Measurements from ENCODE around the gene PCNX2.

Gene PCNX2

DNA sequence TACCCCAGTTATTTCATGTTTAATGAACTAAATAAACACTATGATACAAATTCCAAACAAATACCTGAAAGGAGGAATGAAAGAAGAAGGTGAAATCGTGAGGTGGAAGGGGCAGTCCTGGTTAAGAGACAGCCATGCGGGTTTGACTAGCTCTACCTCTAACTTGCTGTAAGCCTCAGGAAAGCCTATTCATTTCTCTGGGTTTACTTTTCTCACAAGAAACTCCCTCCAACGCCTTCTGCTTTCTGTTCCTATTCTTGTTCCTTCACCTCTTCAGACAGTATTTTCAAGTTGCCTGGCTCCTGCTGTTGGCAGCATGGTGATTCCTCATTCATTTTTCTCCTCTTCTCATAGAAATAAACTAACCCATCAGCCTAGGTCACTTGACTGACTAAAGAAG lies 252.7 kb downstream of the PCNX2 start:
- no peaks in the 10 kb centered on the region for H3K4me1 ChIP-seq (ENCODE audit: insufficient read depth, low read length)

DNA sequence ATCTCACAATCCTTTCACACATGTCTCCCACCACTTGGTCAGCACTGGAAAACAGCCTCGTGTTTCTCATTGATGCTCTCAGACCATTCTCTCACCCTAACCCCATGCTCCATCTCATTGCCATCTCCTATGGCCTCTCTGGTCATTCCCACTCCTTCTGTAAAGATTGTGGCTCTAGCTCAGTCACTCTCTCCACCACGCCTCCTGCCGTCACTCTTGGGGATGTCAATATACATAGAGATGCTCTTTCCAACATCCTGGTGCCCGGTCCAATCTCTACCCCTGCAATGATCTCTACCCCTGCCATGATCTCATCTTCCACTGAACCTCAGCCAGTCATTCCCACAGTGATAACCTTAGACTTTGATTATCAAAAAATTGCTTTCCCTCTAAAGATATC lies 255.0 kb downstream of the PCNX2 start:
- no peaks in the 10 kb centered on the region; the same call in 1 of the 2 replicates for H3K36me3 ChIP-seq (ENCODE audit: insufficient read depth, low read depth, low read length)

More for the DNA sequence above, 252.7 kb downstream of the PCNX2 start:
- Histone ChIP-seq H3K9ac (ENCODE audit: low read depth, low read length) (no peak overlapping the region), H3K9me3 (ENCODE audit: insufficient read depth, low read depth, low read length) (no peaks in the 10 kb centered on the region), H3K36me3 (ENCODE audit: insufficient read depth, low read depth, low read length) (peaks cover 4% of the 10 kb centered on the region; the same call in 1 of the 2 replicates), H3K27me3 (ENCODE audit: insufficient read depth, low read length) (no peaks in the 10 kb centered on the region), H3K4me3 (ENCODE audit: low read length) (no peak overlapping the region), H3K27ac (ENCODE audit: low read length) (no peak overlapping the region)

DNA sequence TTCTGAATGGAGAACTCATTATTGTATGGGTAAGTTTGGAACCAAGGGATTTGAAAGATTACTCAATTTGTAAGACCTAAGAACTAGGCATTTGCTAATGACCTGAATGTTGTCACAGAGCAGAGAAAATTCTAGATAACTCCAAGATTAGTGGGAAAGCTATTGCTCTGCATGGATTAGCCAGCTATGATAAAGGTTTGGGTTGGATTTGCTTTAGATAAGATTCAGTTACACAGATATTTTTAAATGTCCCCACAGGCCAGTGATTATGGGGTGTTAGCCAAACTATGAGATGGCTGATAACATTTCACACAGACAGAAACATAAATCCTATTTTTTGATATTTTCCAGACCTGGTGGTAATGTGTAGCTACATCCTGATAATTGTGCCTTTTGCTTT lies 256.9 kb downstream of the PCNX2 start:
- Histone ChIP-seq H3K27ac (ENCODE audit: low read length) (no peak overlapping the region), H3K4me1 (ENCODE audit: insufficient read depth, low read length) (no peaks in the 10 kb centered on the region), H3K9me3 (ENCODE audit: insufficient read depth, low read depth, low read length) (no peaks in the 10 kb centered on the region), H3K27me3 (ENCODE audit: insufficient read depth, low read length) (no peaks in the 10 kb centered on the region), H3K4me3 (ENCODE audit: low read length) (no peak overlapping the region), H3K36me3 (ENCODE audit: insufficient read depth, low read depth, low read length) (no peaks in the 10 kb centered on the region; the same call in 1 of the 2 replicates), H3K9ac (ENCODE audit: low read depth, low read length) (no peak overlapping the region)

More for the DNA sequence above, 255.0 kb downstream of the PCNX2 start:
- Histone ChIP-seq H3K4me1 (ENCODE audit: insufficient read depth, low read length) (no peaks in the 10 kb centered on the region), H3K27ac (ENCODE audit: low read length) (no peak overlapping the region), H3K27me3 (ENCODE audit: insufficient read depth, low read length) (no peaks in the 10 kb centered on the region), H3K4me3 (ENCODE audit: low read length) (no peak overlapping the region), H3K9me3 (ENCODE audit: insufficient read depth, low read depth, low read length) (no peaks in the 10 kb centered on the region), H3K9ac (ENCODE audit: low read depth, low read length) (no peak overlapping the region)

DNA sequence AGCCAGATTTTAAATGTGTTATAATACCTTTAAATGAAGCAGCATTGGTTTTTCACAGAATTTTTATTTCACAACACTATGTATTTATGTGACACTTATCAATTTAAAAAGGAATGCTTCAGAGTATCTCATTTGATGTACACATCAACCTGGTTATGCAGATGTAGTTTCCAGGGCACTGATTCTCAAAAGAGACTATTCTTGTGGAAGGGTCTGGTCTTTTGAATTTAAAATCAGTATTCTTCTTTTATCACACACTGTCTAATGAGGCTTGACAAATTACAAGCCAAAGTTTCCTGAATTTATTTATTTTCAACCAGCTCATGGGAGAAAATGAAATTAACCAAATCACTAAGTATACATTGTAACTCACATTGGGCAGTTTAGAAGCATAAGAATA lies 257.7 kb downstream of the PCNX2 start:
- Histone ChIP-seq H3K4me1 (ENCODE audit: insufficient read depth, low read length) (no peaks in the 10 kb centered on the region), H3K4me3 (ENCODE audit: low read length) (no peak overlapping the region), H3K9me3 (ENCODE audit: insufficient read depth, low read depth, low read length) (no peaks in the 10 kb centered on the region), H3K27ac (ENCODE audit: low read length) (no peak overlapping the region), H3K9ac (ENCODE audit: low read depth, low read length) (no peak overlapping the region), H3K27me3 (ENCODE audit: insufficient read depth, low read length) (no peaks in the 10 kb centered on the region), H3K36me3 (ENCODE audit: insufficient read depth, low read depth, low read length) (no peaks in the 10 kb centered on the region; the same call in 1 of the 2 replicates)

DNA sequence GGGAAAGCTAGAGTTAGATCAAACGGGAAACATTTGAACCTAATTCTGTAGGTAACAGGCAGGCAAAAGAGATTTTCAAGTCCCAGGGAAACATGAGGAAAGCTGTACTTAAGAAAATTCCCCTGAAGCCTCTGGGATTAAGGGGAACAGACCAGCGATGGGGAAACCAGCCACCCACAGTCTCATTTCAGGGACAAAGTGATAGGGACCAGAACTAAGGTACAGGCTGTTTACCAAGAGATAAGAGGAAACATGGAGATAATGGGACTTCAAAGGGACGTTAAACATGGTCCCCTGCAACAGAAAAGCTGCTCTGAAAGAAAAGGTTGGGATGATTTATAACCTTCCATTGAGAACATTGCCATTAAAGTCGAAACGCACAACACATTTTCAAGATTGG lies 260.7 kb downstream of the PCNX2 start:
- Histone ChIP-seq H3K4me1 (ENCODE audit: insufficient read depth, low read length) (no peaks in the 10 kb centered on the region), H3K27ac (ENCODE audit: low read length) (no peak overlapping the region), H3K27me3 (ENCODE audit: insufficient read depth, low read length) (no peaks in the 10 kb centered on the region), H3K9ac (ENCODE audit: low read depth, low read length) (no peak overlapping the region), H3K9me3 (ENCODE audit: insufficient read depth, low read depth, low read length) (no peaks in the 10 kb centered on the region), H3K4me3 (ENCODE audit: low read length) (no peak overlapping the region), H3K36me3 (ENCODE audit: insufficient read depth, low read depth, low read length) (no peaks in the 10 kb centered on the region; the same call in 1 of the 2 replicates)

DNA sequence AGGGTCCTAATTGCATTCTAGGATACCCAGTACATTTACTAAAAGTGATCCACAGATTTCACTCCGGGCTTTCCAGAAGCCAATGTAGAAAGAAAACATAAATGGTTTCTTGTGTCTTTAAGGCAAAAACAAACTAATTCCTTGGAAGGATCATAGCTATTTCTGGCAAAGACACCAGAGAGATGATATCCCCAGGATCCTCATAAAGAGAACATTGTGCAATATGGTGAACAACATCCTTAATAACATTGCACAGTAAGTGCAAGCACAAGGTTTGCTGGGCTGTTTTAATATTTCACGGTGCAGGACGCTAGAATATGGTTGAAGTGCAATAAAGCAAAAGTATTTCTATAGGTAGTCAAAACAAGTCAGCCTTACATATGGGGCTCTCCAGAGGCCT lies 262.2 kb downstream of the PCNX2 start:
- no peak overlapping the region for H3K27ac ChIP-seq (ENCODE audit: low read length)
- H3K9me3 ChIP-seq (ENCODE audit: insufficient read depth, low read depth, low read length): no peaks in the 10 kb centered on the region
- H3K36me3 ChIP-seq (ENCODE audit: insufficient read depth, low read depth, low read length): no peaks in the 10 kb centered on the region; the same call in 1 of the 2 replicates
- no peaks in the 10 kb centered on the region for H3K4me1 ChIP-seq (ENCODE audit: insufficient read depth, low read length)
- H3K9ac ChIP-seq (ENCODE audit: low read depth, low read length): no peak overlapping the region
- H3K27me3 ChIP-seq (ENCODE audit: insufficient read depth, low read length): no peaks in the 10 kb centered on the region
- no peak overlapping the region for H3K4me3 ChIP-seq (ENCODE audit: low read length)

DNA sequence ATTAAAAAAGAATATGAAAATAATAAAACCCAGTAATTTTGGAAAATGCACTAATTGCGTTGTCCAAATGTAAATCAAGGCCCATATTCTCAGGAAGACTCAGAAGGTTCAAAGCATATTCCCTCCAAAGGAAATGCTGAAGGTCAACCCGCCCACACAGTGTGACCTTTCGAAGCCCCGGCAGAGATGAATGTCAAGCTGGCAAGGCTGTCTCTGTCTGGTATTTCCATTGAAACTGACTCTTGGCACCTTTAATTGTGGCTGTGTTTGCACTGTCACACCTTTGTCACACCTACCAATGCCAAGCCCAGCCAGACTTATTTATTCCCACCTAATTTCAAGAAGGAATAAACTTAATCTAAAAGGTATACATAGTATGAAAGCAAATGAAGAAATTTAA lies 262.6 kb downstream of the PCNX2 start:
- Histone ChIP-seq H3K4me3 (ENCODE audit: low read length) (no peak overlapping the region), H3K9me3 (ENCODE audit: insufficient read depth, low read depth, low read length) (no peaks in the 10 kb centered on the region)

DNA sequence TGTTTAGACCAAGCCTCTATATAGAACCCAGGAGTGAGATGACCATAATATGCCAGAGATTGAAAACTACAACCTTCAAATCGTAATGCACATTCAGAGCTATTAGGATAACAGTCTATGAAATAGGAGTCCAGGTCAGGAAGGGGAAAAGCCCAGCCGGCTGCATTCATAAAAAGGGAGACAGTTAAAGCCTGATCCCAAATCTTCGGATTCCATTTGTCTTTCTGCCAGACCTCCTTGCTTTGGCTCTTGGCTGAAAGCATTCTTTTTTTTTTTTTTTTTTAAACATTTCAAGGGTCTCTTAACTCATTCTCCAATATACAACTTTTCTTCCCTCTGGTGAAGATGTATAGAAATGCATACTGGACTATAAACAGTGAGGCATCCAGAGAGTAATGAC lies 264.0 kb downstream of the PCNX2 start:
- no peaks in the 10 kb centered on the region for H3K9me3 ChIP-seq (ENCODE audit: insufficient read depth, low read depth, low read length)
- no peak overlapping the region for H3K27ac ChIP-seq (ENCODE audit: low read length)
- no peaks in the 10 kb centered on the region for H3K27me3 ChIP-seq (ENCODE audit: insufficient read depth, low read length)
- H3K4me1 ChIP-seq (ENCODE audit: insufficient read depth, low read length): peaks cover 4% of the 10 kb centered on the region; the same call in 1 of the 2 replicates
- no peak overlapping the region for H3K4me3 ChIP-seq (ENCODE audit: low read length)
- no peaks in the 10 kb centered on the region; the same call in 1 of the 2 replicates for H3K36me3 ChIP-seq (ENCODE audit: insufficient read depth, low read depth, low read length)
- no peak overlapping the region for H3K9ac ChIP-seq (ENCODE audit: low read depth, low read length)

More for the DNA sequence above, 262.6 kb downstream of the PCNX2 start:
- H3K9ac ChIP-seq (ENCODE audit: low read depth, low read length): no peak overlapping the region
- no peaks in the 10 kb centered on the region; the same call in 1 of the 2 replicates for H3K36me3 ChIP-seq (ENCODE audit: insufficient read depth, low read depth, low read length)
- no peaks in the 10 kb centered on the region; the same call in 1 of the 2 replicates for H3K4me1 ChIP-seq (ENCODE audit: insufficient read depth, low read length)
- no peak overlapping the region for H3K27ac ChIP-seq (ENCODE audit: low read length)
- H3K27me3 ChIP-seq (ENCODE audit: insufficient read depth, low read length): no peaks in the 10 kb centered on the region

DNA sequence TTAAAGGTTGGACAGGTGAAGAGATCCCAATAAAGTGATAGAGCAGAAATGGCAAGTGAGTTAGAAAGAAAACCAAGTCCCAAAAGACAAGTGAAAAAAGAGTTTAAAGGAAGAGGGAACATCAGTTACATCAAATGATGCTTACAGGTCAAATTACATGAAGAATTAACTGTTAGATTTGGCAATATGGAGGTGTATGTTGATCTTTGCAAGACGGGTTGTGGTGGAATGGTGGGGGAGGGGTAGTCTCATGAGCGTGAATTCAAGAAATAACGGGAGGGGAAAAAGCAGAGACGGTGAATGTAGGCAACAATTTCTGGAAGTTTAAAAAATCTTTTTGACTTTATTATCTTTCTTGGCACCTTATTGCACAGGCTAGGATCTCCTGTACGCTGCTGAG lies 268.5 kb downstream of the PCNX2 start:
- Histone ChIP-seq H3K36me3 (ENCODE audit: insufficient read depth, low read depth, low read length) (peaks cover 7% of the 10 kb centered on the region; the same call in 1 of the 2 replicates), H3K4me1 (ENCODE audit: insufficient read depth, low read length) (peaks cover 12% of the 10 kb centered on the region; the same call in 1 of the 2 replicates), H3K27ac (ENCODE audit: low read length) (no peak overlapping the region)

DNA sequence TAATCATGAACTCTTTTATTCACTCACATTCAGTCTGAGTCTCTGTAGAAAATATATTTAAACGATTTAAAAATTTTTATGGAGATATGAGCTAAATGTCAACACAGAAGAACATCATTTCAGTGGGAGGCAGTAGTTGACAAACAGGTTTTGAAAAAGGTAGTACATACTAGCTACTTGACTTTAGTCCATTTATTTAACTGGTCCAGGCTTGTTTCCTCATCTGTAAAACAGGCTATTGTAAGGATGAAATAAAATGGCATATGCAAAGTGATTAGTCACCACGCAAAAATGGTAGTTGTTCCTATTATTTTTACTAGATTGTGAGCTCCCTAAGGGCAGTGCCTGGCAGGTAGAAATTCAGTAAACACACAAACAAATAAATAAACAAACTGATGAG lies 270.0 kb downstream of the PCNX2 start:
- peaks cover 7% of the 10 kb centered on the region; the same call in 1 of the 2 replicates for H3K36me3 ChIP-seq (ENCODE audit: insufficient read depth, low read depth, low read length)
- no peak overlapping the region for H3K27ac ChIP-seq (ENCODE audit: low read length)
- H3K27me3 ChIP-seq (ENCODE audit: insufficient read depth, low read length): no peaks in the 10 kb centered on the region
- no peak overlapping the region for H3K9ac ChIP-seq (ENCODE audit: low read depth, low read length)
- H3K4me3 ChIP-seq (ENCODE audit: low read length): no peak overlapping the region
- peaks cover 12% of the 10 kb centered on the region; the same call in 1 of the 2 replicates for H3K4me1 ChIP-seq (ENCODE audit: insufficient read depth, low read length)
- no peaks in the 10 kb centered on the region for H3K9me3 ChIP-seq (ENCODE audit: insufficient read depth, low read depth, low read length)

More for the DNA sequence above, 268.5 kb downstream of the PCNX2 start:
- Histone ChIP-seq H3K9ac (ENCODE audit: low read depth, low read length) (no peak overlapping the region), H3K9me3 (ENCODE audit: insufficient read depth, low read depth, low read length) (no peaks in the 10 kb centered on the region), H3K27me3 (ENCODE audit: insufficient read depth, low read length) (no peaks in the 10 kb centered on the region), H3K4me3 (ENCODE audit: low read length) (no peak overlapping the region)

DNA sequence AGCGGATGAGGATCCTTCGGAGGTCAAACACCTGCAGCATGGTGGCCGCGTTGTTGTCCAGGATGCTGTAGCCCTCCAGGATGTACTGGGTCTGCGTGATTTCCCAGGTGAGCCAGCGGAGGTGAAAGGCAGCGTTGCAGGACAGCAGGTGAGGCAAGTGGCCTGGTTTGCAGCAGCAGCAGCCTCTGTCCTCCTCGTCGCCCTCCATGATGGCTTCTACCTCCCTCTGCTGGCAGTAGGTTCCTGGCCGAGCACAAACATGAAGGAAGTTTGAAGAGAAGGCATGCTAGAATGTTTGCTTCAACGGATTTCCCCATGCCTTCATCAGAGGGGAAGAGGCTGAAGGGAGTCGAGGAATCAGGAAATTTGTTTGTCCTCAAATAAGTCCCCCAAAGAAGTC lies 270.4 kb downstream of the PCNX2 start:
- peaks cover 7% of the 10 kb centered on the region; the same call in 1 of the 2 replicates for H3K36me3 ChIP-seq (ENCODE audit: insufficient read depth, low read depth, low read length)
- no peak overlapping the region for H3K27ac ChIP-seq (ENCODE audit: low read length)
- H3K27me3 ChIP-seq (ENCODE audit: insufficient read depth, low read length): no peaks in the 10 kb centered on the region
- peaks cover 12% of the 10 kb centered on the region; the same call in 1 of the 2 replicates for H3K4me1 ChIP-seq (ENCODE audit: insufficient read depth, low read length)
- H3K9ac ChIP-seq (ENCODE audit: low read depth, low read length): no peak overlapping the region
- no peaks in the 10 kb centered on the region for H3K9me3 ChIP-seq (ENCODE audit: insufficient read depth, low read depth, low read length)
- H3K4me3 ChIP-seq (ENCODE audit: low read length): no peak overlapping the region

DNA sequence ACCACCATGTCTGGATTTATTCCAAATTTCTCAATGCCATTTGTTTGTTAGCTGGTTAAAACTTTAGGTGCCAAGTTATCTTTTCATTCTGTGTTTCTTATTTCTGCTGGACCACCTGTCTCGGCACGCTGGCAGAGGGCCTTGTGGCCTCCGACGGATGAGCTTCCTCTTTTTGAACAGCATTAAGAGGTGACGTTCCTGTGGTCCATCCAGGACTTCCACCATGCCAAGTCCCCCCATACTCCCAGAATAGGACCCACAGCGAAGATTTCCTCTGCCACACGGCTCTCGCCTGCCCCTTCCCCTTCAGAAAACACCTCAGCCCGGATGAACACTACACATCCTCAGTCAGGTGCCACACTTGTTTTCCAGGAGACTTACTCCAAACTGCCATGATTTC lies 271.3 kb downstream of the PCNX2 start:
- Histone ChIP-seq H3K9me3 (ENCODE audit: insufficient read depth, low read depth, low read length) (no peaks in the 10 kb centered on the region), H3K27ac (ENCODE audit: low read length) (no peak overlapping the region), H3K27me3 (ENCODE audit: insufficient read depth, low read length) (no peaks in the 10 kb centered on the region), H3K4me1 (ENCODE audit: insufficient read depth, low read length) (peaks cover 12% of the 10 kb centered on the region; the same call in 1 of the 2 replicates), H3K4me3 (ENCODE audit: low read length) (no peak overlapping the region), H3K9ac (ENCODE audit: low read depth, low read length) (no peak overlapping the region), H3K36me3 (ENCODE audit: insufficient read depth, low read depth, low read length) (peaks cover 12% of the 10 kb centered on the region; the same call in 1 of the 2 replicates)
